ENCODE data around the gene MYL10.

The MYL10 gene

DNA sequence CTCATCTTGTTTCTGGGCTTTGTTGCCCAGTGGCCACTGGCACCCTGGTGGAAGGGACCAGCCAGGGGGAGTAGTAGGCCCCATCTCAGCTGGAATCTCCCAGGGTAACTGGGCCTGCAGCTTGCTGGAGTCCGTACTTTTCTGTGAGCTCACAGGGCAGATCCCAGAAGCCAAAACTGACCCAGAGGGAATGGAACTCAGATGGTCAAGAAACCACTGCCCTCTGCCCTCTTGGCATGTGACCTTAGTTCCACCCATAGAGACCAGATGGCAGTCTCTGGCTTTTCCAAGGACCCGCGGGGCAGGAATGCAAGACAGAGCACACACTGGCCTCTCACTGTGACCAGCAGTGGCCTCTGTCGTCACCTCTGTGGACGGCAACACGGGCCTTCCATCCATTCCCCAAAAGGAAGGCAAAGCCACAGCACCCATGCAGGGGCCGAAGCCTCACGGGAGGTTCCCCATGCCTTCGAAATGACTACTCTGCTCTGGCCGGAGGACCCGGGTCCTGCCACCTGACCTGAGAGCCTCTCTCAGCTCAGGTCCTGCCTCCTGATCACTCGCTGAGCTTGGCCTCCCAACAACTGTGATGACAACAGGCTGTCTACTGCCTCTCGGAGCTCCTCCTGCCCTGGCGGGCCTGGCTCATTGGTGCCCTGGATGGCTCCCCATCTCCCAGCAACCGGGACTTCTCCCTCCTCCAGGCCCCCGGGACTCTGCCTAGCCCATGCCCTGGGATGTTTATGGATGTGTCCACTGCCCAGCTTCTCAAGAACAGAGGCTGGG, 29.9 kb downstream of the MYL10 start:
- in situ Hi-C loops (cut with MboI; ENCODE audit: low sequenced_read_pairs) = no loop called here

DNA sequence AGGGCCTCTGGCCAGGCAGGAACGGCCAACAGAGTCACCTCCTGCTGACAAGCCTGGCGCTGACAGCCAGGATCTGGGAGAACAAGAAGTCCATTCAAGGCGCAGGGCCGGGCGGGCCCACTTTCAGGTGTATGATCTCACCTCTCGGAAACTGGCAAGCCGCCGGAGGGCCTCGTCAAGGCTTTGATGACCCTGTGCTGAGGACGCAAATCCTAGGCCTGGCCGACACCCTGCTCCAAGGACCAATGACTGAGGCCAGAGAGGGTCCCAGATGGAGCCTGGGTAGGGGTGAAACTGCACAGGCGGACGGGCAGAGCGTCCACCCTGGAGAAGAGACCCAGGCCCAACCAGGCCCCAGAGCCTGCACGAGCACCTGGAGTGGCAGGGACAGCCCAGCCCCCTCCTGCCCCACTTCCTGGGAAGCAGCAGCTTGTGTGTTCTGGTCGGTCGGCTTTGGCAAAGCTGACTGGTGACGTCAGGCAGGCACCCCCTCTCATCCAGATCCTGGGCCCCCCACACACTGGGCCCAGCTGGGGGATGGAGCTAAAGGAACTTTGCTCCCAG, 30.6 kb downstream of the MYL10 start:
- in situ Hi-C loops (cut with MboI; ENCODE audit: low sequenced_read_pairs) = no loop called here

GRCh38 chr7:101597941-101598340, 31.2 kb downstream of the MYL10 start:
- in situ Hi-C loops (cut with MboI; ENCODE audit: low sequenced_read_pairs) = no loop called here

DNA sequence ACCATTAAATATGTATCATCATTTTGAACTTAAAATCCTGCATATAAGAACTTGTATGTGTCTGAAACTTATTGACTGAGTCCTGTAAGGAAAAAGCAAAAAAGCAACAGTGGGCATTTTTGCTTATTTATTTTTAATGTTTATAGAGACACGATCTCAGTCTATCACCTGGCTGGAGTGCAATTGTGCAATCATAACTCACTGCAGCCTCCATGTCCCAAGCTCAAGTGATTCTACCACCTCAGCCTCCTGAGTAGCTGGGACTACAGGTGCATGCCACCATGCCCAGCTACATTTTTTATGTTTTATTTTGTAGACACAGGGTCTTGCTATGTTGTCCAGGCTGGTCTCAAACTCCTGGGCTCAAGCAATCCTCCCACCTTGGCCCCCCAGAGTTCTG, 32.2 kb downstream of the MYL10 start:
- in situ Hi-C loops (cut with MboI; ENCODE audit: low sequenced_read_pairs) = no loop called here

GRCh38 chr7:101595766-101596537, 33.1 kb downstream of the MYL10 start:
- in situ Hi-C loops (cut with MboI; ENCODE audit: low sequenced_read_pairs) = no loop called here

- in situ Hi-C loops (cut with MboI; ENCODE audit: low sequenced_read_pairs) = no loop called here
Observed at GRCh38 chr7:101595246-101595645, 33.9 kb downstream of the MYL10 start.

DNA sequence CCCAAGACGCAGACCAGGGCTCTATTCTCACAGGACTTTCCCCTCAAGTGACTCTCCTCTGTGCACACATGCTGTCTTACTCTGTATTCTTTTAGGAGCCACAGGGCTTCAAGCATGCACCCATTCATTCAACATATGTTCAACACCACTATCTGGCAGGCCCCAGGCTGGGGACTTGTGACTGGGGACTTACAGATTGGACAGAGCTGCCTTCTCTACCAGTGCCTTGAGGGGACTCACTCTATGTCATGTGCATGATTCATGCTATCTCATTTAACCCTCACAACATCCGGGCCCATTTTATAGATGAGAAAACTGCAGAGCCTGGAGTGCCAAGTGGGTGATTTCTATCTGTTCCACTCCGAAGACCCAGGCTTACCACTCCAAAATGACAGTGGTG, 34.3 kb downstream of the MYL10 start:
- in situ Hi-C loops (cut with MboI; ENCODE audit: low sequenced_read_pairs) = no loop called here

- in situ Hi-C loops (cut with MboI; ENCODE audit: low sequenced_read_pairs) = no loop called here
Observed at GRCh38 chr7:101593556-101593955, 35.5 kb downstream of the MYL10 start.

- in situ Hi-C loops (cut with MboI; ENCODE audit: low sequenced_read_pairs) = no loop called here
Observed at GRCh38 chr7:101591504-101591903, 37.6 kb downstream of the MYL10 start.

GRCh38 chr7:101590663-101591435, 38.2 kb downstream of the MYL10 start:
- in situ Hi-C loops (cut with MboI; ENCODE audit: low sequenced_read_pairs) = no loop called here

- in situ Hi-C loops (cut with MboI; ENCODE audit: low sequenced_read_pairs) = no loop called here
Observed at GRCh38 chr7:101589976-101590662, 39.0 kb downstream of the MYL10 start.

DNA sequence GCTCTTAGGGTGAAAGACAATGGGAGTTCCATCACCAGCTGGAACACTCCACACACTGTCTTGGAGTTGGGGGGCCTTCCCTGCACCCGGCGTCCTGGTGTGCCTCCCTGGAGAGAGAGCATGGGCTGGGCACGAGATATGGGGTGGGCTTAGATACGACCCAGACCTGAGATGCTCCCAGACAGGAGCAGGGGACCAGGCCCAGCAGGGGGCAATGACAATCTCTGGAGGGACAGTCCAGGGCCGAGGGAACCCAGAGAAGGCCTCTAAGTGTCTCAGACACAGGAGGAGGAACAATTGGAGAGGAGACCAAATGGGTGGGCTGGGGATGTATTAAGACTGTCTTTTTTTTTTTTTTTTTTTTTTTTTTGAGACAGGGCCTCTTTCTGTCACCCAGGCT, 40.0 kb downstream of the MYL10 start:
- in situ Hi-C loops (cut with MboI; ENCODE audit: low sequenced_read_pairs) = no loop called here

DNA sequence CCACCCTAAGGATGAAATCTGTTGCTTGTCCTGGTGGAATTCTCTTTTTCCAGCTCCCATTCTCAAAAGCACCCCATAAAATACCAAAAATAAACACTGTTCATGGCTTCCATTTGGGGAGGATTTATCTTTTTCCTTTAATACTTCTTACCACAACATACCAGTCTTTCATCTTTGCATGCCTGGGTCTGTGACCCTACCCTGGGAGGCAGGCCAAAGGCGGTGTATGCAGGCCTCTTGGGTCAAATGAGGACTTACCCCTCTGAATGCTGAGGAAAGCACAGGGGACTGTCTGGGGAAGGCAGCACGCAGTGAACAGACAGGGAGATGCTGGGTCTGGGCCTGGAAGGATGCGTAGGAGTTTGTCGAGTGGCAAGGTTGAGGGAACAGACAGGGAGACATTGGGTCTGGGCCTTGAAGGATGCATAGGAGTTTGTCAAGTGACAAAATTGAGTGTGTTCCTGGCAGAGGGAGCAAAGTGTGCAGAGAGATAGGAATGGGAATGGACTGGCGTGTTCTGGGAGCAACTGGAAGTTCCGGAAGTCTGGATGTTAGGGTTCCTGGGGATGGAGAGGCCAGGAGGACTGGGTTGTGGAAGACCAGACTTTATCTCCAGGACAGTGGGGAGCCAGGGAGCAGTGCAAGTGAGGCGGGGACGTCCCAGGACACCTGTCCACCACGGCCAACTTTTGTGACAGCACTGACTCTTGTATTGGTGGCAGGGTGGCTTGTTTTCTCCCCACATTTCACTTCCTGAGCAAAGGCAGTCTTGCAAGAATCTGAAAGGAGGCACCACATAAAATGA, 40.8 kb downstream of the MYL10 start:
- in situ Hi-C loops (cut with MboI; ENCODE audit: low sequenced_read_pairs) = no loop called here

- in situ Hi-C loops (cut with MboI; ENCODE audit: low sequenced_read_pairs) = no loop called here
Observed at GRCh38 chr7:101586906-101587677, 42.0 kb downstream of the MYL10 start.

DNA sequence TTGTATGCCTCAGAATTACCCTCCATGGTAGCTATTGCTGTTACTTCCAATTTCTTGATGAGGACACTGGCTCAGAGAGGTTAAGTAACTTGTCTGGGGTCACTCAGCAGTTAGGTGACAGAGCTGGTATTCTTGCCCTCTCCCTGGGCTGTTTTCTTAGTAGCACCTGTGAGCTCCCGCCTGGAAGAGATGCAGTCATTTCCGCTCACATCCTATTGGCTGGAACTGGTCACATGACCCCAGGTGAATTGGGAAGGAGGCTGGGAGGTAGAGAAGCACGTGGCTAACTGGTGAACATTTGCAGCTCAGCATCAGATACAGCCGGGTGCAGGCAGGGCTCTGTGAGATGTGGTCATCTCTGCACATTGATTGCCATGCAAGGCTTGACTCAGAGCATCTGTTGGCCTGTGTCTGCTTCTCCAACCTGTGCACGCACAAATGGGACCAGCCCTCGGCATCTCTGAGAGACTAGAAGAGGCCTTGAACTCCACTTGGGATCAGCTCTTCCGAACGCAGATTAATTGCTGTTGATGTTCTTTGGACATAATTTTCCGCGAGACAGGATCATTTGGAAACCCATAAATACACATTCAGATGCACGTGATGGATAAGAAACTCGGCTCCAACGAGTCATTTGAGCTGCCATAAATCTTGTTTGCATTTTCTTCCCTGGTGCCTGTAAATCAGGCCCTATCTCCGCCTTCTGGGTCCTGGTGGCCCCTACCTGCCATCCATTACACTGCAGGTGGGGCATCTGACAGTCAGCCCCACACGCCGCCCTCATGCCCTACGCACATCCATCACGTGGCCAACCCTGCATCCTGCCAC, 42.8 kb downstream of the MYL10 start:
- in situ Hi-C loops (cut with MboI; ENCODE audit: low sequenced_read_pairs) = no loop called here

DNA sequence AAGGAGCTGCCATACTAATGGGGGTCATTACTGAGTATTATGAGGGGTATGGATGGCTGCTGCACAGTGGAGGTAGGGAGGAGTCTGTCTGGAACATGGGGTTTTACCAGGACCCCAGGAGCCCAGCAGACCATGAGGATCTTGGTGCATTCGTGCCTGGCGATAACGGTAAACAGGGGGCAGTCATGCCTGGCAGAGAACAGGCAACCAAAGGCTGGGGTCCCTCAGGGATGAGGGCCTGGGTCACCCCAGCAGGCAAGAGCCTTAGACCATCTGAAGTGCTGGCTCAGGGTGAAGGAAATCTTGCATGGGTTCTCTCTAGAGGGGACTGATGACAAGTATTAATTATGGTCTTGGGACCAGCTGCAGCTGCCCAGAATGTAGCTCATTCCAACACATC, 46.1 kb downstream of the MYL10 start:
- in situ Hi-C loops (cut with MboI; ENCODE audit: low sequenced_read_pairs) = no loop called here

DNA sequence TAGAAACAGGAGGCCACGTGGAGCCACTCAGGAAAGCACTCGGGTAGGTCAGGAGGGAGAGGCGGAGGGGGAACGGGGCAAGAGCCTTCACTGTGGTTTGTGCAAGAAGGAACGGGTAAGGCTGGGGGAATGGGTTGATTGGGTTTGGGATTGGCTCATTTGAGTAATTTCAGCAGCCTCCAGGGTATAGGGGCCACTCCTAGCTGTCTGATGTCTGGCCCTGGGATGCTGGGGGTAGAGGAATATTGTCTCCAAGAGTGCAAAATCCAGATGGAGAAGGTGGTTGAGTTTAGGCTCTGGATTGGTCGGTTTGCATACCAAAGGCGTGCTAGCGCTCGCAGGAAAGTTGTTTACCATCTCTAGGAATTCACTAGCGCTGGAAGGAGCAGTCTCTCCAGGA, 47.2 kb downstream of the MYL10 start:
- in situ Hi-C loops (cut with MboI; ENCODE audit: low sequenced_read_pairs) = no loop called here

DNA sequence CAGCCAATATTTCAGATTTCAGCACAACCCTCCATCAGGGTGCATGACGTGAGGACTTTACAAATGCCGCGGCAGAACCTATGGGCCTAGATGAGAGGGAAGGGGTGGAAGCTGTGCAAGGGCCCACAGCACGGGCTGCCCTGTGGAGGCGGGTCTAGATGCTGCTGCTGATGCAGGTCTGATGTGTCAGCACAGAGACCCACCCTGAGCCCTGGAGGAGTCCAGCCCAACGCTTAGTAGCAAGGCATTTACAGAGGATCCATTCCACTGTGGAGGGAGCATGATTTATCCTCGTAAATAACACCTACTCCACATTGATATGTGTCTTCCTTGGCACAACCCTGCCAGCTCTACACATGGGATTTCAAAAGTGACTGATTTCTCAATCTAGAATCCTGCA, 48.5 kb downstream of the MYL10 start:
- in situ Hi-C loops (cut with MboI; ENCODE audit: low sequenced_read_pairs) = no loop called here
